ENCODE data around the gene PCDH15.

The PCDH15 gene

GRCh38 chr10:54576541-54576940 lies 224.5 kb downstream of the PCDH15 start:
- no peaks in the 10 kb centered on the region for H3K9me2 ChIP-seq (replicated peaks; ENCODE audit: insufficient read depth, low read length)

DNA sequence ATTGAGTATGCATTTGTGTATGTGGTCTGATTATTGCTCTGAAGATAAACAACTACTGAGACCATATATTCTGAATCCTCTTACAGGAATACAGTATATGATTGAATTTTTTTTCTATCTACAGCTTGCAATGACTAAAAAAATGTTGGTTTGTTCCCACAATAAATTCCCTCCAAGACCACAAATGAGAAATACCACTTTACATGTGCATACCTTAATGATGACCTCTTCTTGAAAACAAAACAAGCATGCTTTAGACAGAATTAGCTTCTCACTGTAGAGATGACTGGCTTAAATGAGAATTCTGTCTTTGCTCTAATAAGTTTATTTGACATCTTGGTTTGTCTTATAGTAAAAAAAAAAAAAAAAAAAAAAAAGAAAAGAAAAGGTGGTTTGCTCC lies 241.5 kb downstream of the PCDH15 start:
- Histone ChIP-seq H3F3A (ENCODE audit: insufficient read depth) (no peaks in the 10 kb centered on the region), H3K36me3 (ENCODE audit: low read length) (no peaks in the 10 kb centered on the region), H4K20me1 (ENCODE audit: low read depth, low read length) (no peaks in the 10 kb centered on the region), H3K9me2 (replicated peaks; ENCODE audit: insufficient read depth, low read length) (no peaks in the 10 kb centered on the region), H3K9ac (ENCODE audit: low read length) (no peak overlapping the region), H3K79me2 (ENCODE audit: insufficient read depth, low read length) (no peaks in the 10 kb centered on the region), H2AFZ (ENCODE audit: low read depth, low read length, severe bottlenecking) (no peak overlapping the region), H3K27ac (ENCODE audit: low read depth, low read length) (no peak overlapping the region), H3K9me3 (ENCODE audit: insufficient read depth, low read length) (no peaks in the 10 kb centered on the region), H3K27me3 (ENCODE audit: low read length) (no peaks in the 10 kb centered on the region), H3K4me2 (ENCODE audit: low read depth, low read length, poor library complexity, severe bottlenecking) (no peak overlapping the region), H3K4me3 (ENCODE audit: insufficient read depth, low read length, poor library complexity, severe bottlenecking) (no peak overlapping the region)
- TF ChIP-seq EZH2phosphoT487 (conservative IDR thresholded peaks at IDR 0.05; ENCODE audit: low read length): no peak
- no peak for TF ChIP-seq CTCF (IDR thresholded peaks at IDR 0.05; ENCODE audit: insufficient read depth, low read length, poor library complexity, severe bottlenecking)

More at GRCh38 chr10:54576541-54576940, 224.5 kb downstream of the PCDH15 start:
- no peak overlapping the region for H3K9ac ChIP-seq (ENCODE audit: low read length)
- no peak overlapping the region for H3K4me3 ChIP-seq (ENCODE audit: insufficient read depth, low read length, poor library complexity, severe bottlenecking)
- H3K9me3 ChIP-seq (ENCODE audit: insufficient read depth, low read length): no peaks in the 10 kb centered on the region
- no peak overlapping the region for H3K4me2 ChIP-seq (ENCODE audit: low read depth, low read length, poor library complexity, severe bottlenecking)
- TF ChIP-seq CTCF (IDR thresholded peaks at IDR 0.05; ENCODE audit: insufficient read depth, low read length, poor library complexity, severe bottlenecking): no peak
- no peak for TF ChIP-seq EZH2phosphoT487 (conservative IDR thresholded peaks at IDR 0.05; ENCODE audit: low read length)
- H3K27me3 ChIP-seq (ENCODE audit: low read length): no peaks in the 10 kb centered on the region
- no peaks in the 10 kb centered on the region for H3K36me3 ChIP-seq (ENCODE audit: low read length)
- no peaks in the 10 kb centered on the region for H3K79me2 ChIP-seq (ENCODE audit: insufficient read depth, low read length)
- no peak overlapping the region for H3K27ac ChIP-seq (ENCODE audit: low read depth, low read length)
- no peaks in the 10 kb centered on the region for H3F3A ChIP-seq (ENCODE audit: insufficient read depth)
- no peak overlapping the region for H2AFZ ChIP-seq (ENCODE audit: low read depth, low read length, severe bottlenecking)
- H4K20me1 ChIP-seq (ENCODE audit: low read depth, low read length): no peaks in the 10 kb centered on the region

- H3K79me2 ChIP-seq (ENCODE audit: insufficient read depth, low read length): no peaks in the 10 kb centered on the region
- no peak overlapping the region for H2AFZ ChIP-seq (ENCODE audit: low read depth, low read length, severe bottlenecking)
- no peaks in the 10 kb centered on the region for H3F3A ChIP-seq (ENCODE audit: insufficient read depth)
- H3K9ac ChIP-seq (ENCODE audit: low read length): no peak overlapping the region
- H4K20me1 ChIP-seq (ENCODE audit: low read depth, low read length): no peaks in the 10 kb centered on the region
- H3K36me3 ChIP-seq (ENCODE audit: low read length): no peaks in the 10 kb centered on the region
- no peaks in the 10 kb centered on the region for H3K9me2 ChIP-seq (replicated peaks; ENCODE audit: insufficient read depth, low read length)
- H3K9me3 ChIP-seq (ENCODE audit: insufficient read depth, low read length): no peaks in the 10 kb centered on the region
- no peak overlapping the region for H3K27ac ChIP-seq (ENCODE audit: low read depth, low read length)
- TF ChIP-seq CTCF (IDR thresholded peaks at IDR 0.05; ENCODE audit: insufficient read depth, low read length, poor library complexity, severe bottlenecking): no peak
- TF ChIP-seq EZH2phosphoT487 (conservative IDR thresholded peaks at IDR 0.05; ENCODE audit: low read length): no peak
- no peak overlapping the region for H3K4me2 ChIP-seq (ENCODE audit: low read depth, low read length, poor library complexity, severe bottlenecking)
- no peaks in the 10 kb centered on the region for H3K27me3 ChIP-seq (ENCODE audit: low read length)
- no peak overlapping the region for H3K4me3 ChIP-seq (ENCODE audit: insufficient read depth, low read length, poor library complexity, severe bottlenecking)
Observed at GRCh38 chr10:54554028-54554427, 247.0 kb downstream of the PCDH15 start.
